Ovary (tissue), 3 donors: ENCODE measurements around the gene ERFE.

Experiments used
- POLR2A ChIP-seq: fragments of 450-650 bp; IDR thresholded peaks from one replicate; pipeline ENCODE4 v1.6.1; 2017; ENCODE audit warnings: antibody characterized with exemption, mild to moderate bottlenecking, moderate library complexity
- TF ChIP-seq, protein P1 (sequence below), 3 donors: fragments of 450-650 bp in 2 of 3; fragments of 200-600 bp in 1 of 3; IDR thresholded peaks; one replicate each; pipeline versions ENCODE4 v1.5.1 to v1.8.0; 2016 to 2022; ENCODE audit warnings: antibody characterized with exemption in 3 of 3, mild to moderate bottlenecking in 1 of 3
- donor health status: DM: no; HTN: no; CAD: no.

DNA sequence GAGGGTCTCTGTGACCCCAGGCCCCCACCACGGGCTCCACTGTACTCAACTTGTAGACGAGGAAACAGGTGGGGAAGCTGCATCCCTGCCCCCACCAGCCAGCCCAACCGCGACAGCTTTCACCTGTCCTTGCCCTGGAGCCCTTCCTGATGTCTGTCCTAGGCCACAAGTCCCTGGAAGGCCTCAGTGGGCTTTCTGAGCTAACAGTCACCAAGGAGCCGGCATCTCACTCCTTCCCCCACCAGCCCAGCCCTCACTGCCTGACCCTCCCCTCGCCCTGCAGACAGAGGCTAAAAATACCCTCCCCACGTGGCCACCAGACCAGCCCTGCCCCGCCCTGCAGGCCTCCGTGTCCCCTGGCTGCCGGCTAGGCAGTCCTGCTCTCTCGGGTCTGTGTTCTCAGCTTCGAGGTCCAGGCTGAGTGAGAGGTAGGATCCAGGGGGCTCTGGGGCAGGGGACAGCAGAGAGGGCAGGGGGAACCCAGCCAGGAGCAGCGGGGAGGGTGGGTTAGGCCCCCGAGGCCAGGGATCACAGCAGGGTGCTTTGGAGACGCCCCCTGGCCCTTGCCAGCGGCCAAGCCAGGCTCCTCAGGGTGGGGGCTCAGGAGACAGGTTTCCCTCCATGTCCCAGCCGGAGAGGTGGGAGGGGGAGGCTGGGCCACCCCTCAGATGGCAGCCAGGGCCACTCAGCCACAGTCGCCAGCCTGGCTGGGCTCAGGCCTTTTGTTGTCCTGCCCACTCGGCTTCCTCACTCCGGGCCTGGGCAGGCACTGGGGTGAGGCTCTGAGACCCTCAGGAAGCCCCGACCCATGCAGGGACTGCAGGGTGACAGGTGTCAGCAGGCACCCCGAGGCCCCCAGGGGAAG lies 20.2 kb upstream of the ERFE start, which contains the start of gene KLHL30:
- TF ChIP-seq, protein P1, sequence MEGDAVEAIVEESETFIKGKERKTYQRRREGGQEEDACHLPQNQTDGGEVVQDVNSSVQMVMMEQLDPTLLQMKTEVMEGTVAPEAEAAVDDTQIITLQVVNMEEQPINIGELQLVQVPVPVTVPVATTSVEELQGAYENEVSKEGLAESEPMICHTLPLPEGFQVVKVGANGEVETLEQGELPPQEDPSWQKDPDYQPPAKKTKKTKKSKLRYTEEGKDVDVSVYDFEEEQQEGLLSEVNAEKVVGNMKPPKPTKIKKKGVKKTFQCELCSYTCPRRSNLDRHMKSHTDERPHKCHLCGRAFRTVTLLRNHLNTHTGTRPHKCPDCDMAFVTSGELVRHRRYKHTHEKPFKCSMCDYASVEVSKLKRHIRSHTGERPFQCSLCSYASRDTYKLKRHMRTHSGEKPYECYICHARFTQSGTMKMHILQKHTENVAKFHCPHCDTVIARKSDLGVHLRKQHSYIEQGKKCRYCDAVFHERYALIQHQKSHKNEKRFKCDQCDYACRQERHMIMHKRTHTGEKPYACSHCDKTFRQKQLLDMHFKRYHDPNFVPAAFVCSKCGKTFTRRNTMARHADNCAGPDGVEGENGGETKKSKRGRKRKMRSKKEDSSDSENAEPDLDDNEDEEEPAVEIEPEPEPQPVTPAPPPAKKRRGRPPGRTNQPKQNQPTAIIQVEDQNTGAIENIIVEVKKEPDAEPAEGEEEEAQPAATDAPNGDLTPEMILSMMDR (IDR thresholded peaks at IDR 0.05), result no peak
- TF ChIP-seq POLR2A, result no peak
